Measurements from ENCODE around the gene CABP1. TPM values are rescaled to one million over a fixed set of nuclear protein-coding genes. Genes with fewer than 3 reads are reported as not detected.

CABP1 gene
- total RNA-seq, 3 donors from 2014 or later, result 0.80 to 2.3 TPM; not detected in 1

GRCh38 chr12:120697344-120697743 is 56.9 kb downstream of the CABP1 start:
- no peak for DNase-seq (ENCODE audit: low spot score in 2 of 2)
- H3K9me3 ChIP-seq, result no peaks in the 10 kb centered on the region
- no peak overlapping the region for H3K27ac ChIP-seq
- TF ChIP-seq POLR2A (IDR thresholded peaks at IDR 0.05), result no peak
- no peak for TF ChIP-seq POLR2AphosphoS5 (IDR thresholded peaks at IDR 0.05)
- TF ChIP-seq CTCF (IDR thresholded peaks at IDR 0.05), result no peak
- H3K36me3 ChIP-seq, result no peaks in the 10 kb centered on the region
- no peaks in the 10 kb centered on the region for H3K27me3 ChIP-seq
- H3K4me1 ChIP-seq, result no peaks in the 10 kb centered on the region
- intact Hi-C loops (cut with DNase I; ENCODE audit: low total_unique reads), result no loop called here
- no peak overlapping the region for H3K4me3 ChIP-seq

- no peaks in the 10 kb centered on the region for H3K27me3 ChIP-seq
- no peak overlapping the region for H3K4me3 ChIP-seq
- H3K4me1 ChIP-seq, result no peaks in the 10 kb centered on the region
- intact Hi-C loops (cut with DNase I; ENCODE audit: low total_unique reads), result no loop called here
- H3K36me3 ChIP-seq, result no peaks in the 10 kb centered on the region
- no peaks in the 10 kb centered on the region for H3K9me3 ChIP-seq
- H3K27ac ChIP-seq, result no peak overlapping the region
- no peak for TF ChIP-seq POLR2A (IDR thresholded peaks at IDR 0.05)
- no peak for TF ChIP-seq POLR2AphosphoS5 (IDR thresholded peaks at IDR 0.05)
- TF ChIP-seq CTCF (IDR thresholded peaks at IDR 0.05), result no peak
- no peak for DNase-seq (ENCODE audit: low spot score in 2 of 2)
These were observed 58.2 kb downstream of the CABP1 start for GRCh38 chr12:120698665-120699064.

GRCh38 chr12:120699553-120699952 is 59.1 kb downstream of the CABP1 start:
- H3K36me3 ChIP-seq, result no peaks in the 10 kb centered on the region
- H3K27me3 ChIP-seq, result no peaks in the 10 kb centered on the region
- TF ChIP-seq POLR2A (IDR thresholded peaks at IDR 0.05), result no peak
- TF ChIP-seq POLR2AphosphoS5 (IDR thresholded peaks at IDR 0.05), result no peak
- no peak for TF ChIP-seq CTCF (IDR thresholded peaks at IDR 0.05)
- no peak for DNase-seq (ENCODE audit: low spot score in 2 of 2)
- H3K9me3 ChIP-seq, result no peaks in the 10 kb centered on the region
- H3K4me3 ChIP-seq, result no peak overlapping the region
- intact Hi-C loops (cut with DNase I; ENCODE audit: low total_unique reads), result no loop called here
- H3K4me1 ChIP-seq, result no peaks in the 10 kb centered on the region
- H3K27ac ChIP-seq, result no peak overlapping the region

- no peak overlapping the region for H3K4me3 ChIP-seq
- TF ChIP-seq POLR2AphosphoS5 (IDR thresholded peaks at IDR 0.05) (no peak), POLR2A (IDR thresholded peaks at IDR 0.05) (no peak), CTCF (IDR thresholded peaks at IDR 0.05) (no peak)
- intact Hi-C loops (cut with DNase I; ENCODE audit: low total_unique reads), result no loop called here
- no peak overlapping the region for H3K27ac ChIP-seq
- H3K27me3 ChIP-seq, result no peaks in the 10 kb centered on the region
- no peaks in the 10 kb centered on the region for H3K4me1 ChIP-seq
- H3K36me3 ChIP-seq, result no peaks in the 10 kb centered on the region
- no peaks in the 10 kb centered on the region for H3K9me3 ChIP-seq
- DNase-seq (ENCODE audit: low spot score in 2 of 2), result no peak
These were observed 60.5 kb downstream of the CABP1 start for GRCh38 chr12:120700886-120701285.

GRCh38 chr12:120702637-120703036 is 62.2 kb downstream of the CABP1 start:
- intact Hi-C loops (cut with DNase I; ENCODE audit: low total_unique reads), result no loop called here
- H3K27me3 ChIP-seq, result no peaks in the 10 kb centered on the region
- H3K9me3 ChIP-seq, result no peaks in the 10 kb centered on the region
- DNase-seq (ENCODE audit: low spot score in 2 of 2), result no peak
- no peak overlapping the region for H3K27ac ChIP-seq
- H3K4me3 ChIP-seq, result no peak overlapping the region
- no peaks in the 10 kb centered on the region for H3K36me3 ChIP-seq
- TF ChIP-seq CTCF (IDR thresholded peaks at IDR 0.05) (no peak), POLR2AphosphoS5 (IDR thresholded peaks at IDR 0.05) (no peak), POLR2A (IDR thresholded peaks at IDR 0.05) (no peak)
- no peaks in the 10 kb centered on the region for H3K4me1 ChIP-seq
